ENCODE results near the gene IMPG1.

GRCh38 chr6:75940564-75940963, 131.9 kb downstream of the IMPG1 start:
- TF ChIP-seq POLR2A (IDR thresholded peaks at IDR 0.05), result no peak
- TF ChIP-seq CTCF (IDR thresholded peaks at IDR 0.05), result no peak
